Measurements from ENCODE around the gene ADAM22.

- no peak for TF ChIP-seq CTCF (conservative IDR thresholded peaks at IDR 0.05; ENCODE audit: low read depth, low read length)
- TF ChIP-seq POLR2A (IDR thresholded peaks at IDR 0.05; ENCODE audit: low read depth, low read length) = no peak
- TF ChIP-seq RFX5 (IDR thresholded peaks at IDR 0.05; ENCODE audit: low read depth, low read length) = no peak
- no peak for TF ChIP-seq MAFK (IDR thresholded peaks at IDR 0.05; ENCODE audit: low read depth, low read length)
- TF ChIP-seq RAD21 (IDR thresholded peaks at IDR 0.05; ENCODE audit: low read length) = no peak
- TF ChIP-seq FOS (IDR thresholded peaks at IDR 0.05; ENCODE audit: low read depth, low read length) = no peak
- no peak for TF ChIP-seq BHLHE40 (IDR thresholded peaks at IDR 0.05; ENCODE audit: low read depth, low read length)
- no peak for TF ChIP-seq MXI1 (IDR thresholded peaks at IDR 0.05; ENCODE audit: borderline replicate concordance, low read depth, low read length)
- no peak for TF ChIP-seq CEBPB (IDR thresholded peaks at IDR 0.05; ENCODE audit: low read depth, low read length)
These were observed 80.5 kb downstream of the ADAM22 start for GRCh38 chr7:88014581-88014980.

Data from IMR-90 (cell line).